IMR-90 (cell line): ENCODE results near the gene SHC1. TPM values are rescaled to one million over a fixed set of nuclear protein-coding genes. Genes with fewer than 3 reads are reported as not detected.

Experiments
- ATAC-seq: fragments of 200-7000 bp; cut with Tn5 transposase; 2 replicates; pipeline ENCODE4 v1.9.1; 2020; ENCODE audit warnings: low read depth, mild to moderate bottlenecking, moderate library complexity
- BruUV-seq: library from RNA; stranded (reverse); fragments of 400-500 nt; replicated peaks from 2 replicates; lab custom pipeline; 2021; lab: Mats Ljungman, UMichigan
- CTCF ChIA-PET: fragments of 300-600 bp; formaldehyde crosslinking; extraction: SDS; loops from one replicate; lab custom pipeline; 2021; ENCODE audit warnings: antibody characterized with exemption; lab: Yijun Ruan, JAX
- POLR2A ChIA-PET: fragments of 300-600 bp; sonication (Branson Sonifier 250); formaldehyde crosslinking; loops from one replicate; lab custom pipeline; 2022; ENCODE audit warnings: antibody characterized with exemption; ENCODE audit not compliant: unreplicated experiment; lab: Charles Lee
- DNase-seq: peaks from one replicate; pipeline ENCODE4 v3.0.0; 2013
- H2AFZ ChIP-seq: replicated peaks from 2 replicates; pipeline ENCODE3; 2013; ENCODE audit warnings: low read length, mild to moderate bottlenecking; ENCODE audit not compliant: poor library complexity
- H2AK5ac ChIP-seq: 2 replicates; pipeline ENCODE4 v1.6.1; 2013; ENCODE audit warnings: low read depth, low read length, inconsistent platforms
- H2AK9ac ChIP-seq: replicated peaks from 2 replicates; pipeline ENCODE3; 2013; ENCODE audit warnings: mild to moderate bottlenecking, low read depth, low read length, moderate library complexity; ENCODE audit not compliant: poor library complexity
- H2BK120ac ChIP-seq: 2 replicates; pipeline ENCODE4 v1.6.1; 2013; ENCODE audit warnings: low read depth, low read length, inconsistent platforms
- H2BK15ac ChIP-seq: 3 replicates; pipeline ENCODE4 v1.6.1; 2013; ENCODE audit warnings: low read depth, low read length, inconsistent platforms
- H2BK20ac ChIP-seq: 2 replicates; pipeline ENCODE4 v1.6.1; 2013; ENCODE audit warnings: low read depth, mild to moderate bottlenecking, inconsistent platforms, low read length, moderate library complexity
- H2BK5ac ChIP-seq: 2 replicates; pipeline ENCODE4 v1.6.1; 2013; ENCODE audit warnings: mild to moderate bottlenecking, low read depth, low read length, inconsistent platforms; ENCODE audit not compliant: poor library complexity, severe bottlenecking
- H3K14ac ChIP-seq: replicated peaks from 2 replicates; pipeline ENCODE4 v1.6.1; 2013; ENCODE audit warnings: low read depth, low read length, inconsistent platforms
- H3K18ac ChIP-seq: 2 replicates; pipeline ENCODE4 v1.6.1; 2013; ENCODE audit warnings: low read depth, low read length, control low read depth
- H3K23ac ChIP-seq: 2 replicates; pipeline ENCODE4 v1.6.1; 2013; ENCODE audit warnings: low read depth, low read length, inconsistent platforms
- H3K27ac ChIP-seq: 2 replicates; pipeline ENCODE4 v1.5.1; 2013; ENCODE audit warnings: mild to moderate bottlenecking, control low read depth, low read length; ENCODE audit not compliant: insufficient read depth
- H3K27me3 ChIP-seq: 2 replicates; pipeline ENCODE4 v1.6.1; 2013; ENCODE audit warnings: low read length; ENCODE audit not compliant: control insufficient read depth, insufficient read depth
- H3K36me3 ChIP-seq: 2 replicates; pipeline ENCODE4 v1.6.1; 2013; ENCODE audit warnings: low read length, mixed read lengths; ENCODE audit not compliant: control insufficient read depth, insufficient read depth
- H3K4ac ChIP-seq: 2 replicates; pipeline ENCODE4 v1.6.1; 2013; ENCODE audit warnings: low read depth, low read length, inconsistent platforms
- H3K4me1 ChIP-seq: 2 replicates; pipeline ENCODE4 v1.6.1; 2013; ENCODE audit warnings: low read length, mixed read lengths; ENCODE audit not compliant: control insufficient read depth, insufficient read depth
- H3K4me2 ChIP-seq: 2 replicates; pipeline ENCODE4 v1.6.1; 2013; ENCODE audit warnings: low read depth, mild to moderate bottlenecking, control low read depth, low read length, moderate library complexity
- H3K4me3 ChIP-seq: 2 replicates; pipeline ENCODE4 v1.5.1; 2013; ENCODE audit warnings: low read depth, mild to moderate bottlenecking, control low read depth, low read length, moderate library complexity; ENCODE audit not compliant: insufficient read depth
- H3K56ac ChIP-seq: 2 replicates; pipeline ENCODE4 v1.6.1; 2013; ENCODE audit warnings: low read length, inconsistent platforms; ENCODE audit not compliant: insufficient read depth; ENCODE audit errors: extremely low read depth
- H3K79me1 ChIP-seq, 2 experiments: 2 replicates each; pipeline ENCODE4 v1.6.1; 2013; ENCODE audit warnings: low read length in 2 of 2, inconsistent platforms in 1 of 2, low read depth in 1 of 2
- H3K9ac ChIP-seq: 2 replicates; pipeline ENCODE4 v1.6.1; 2013; ENCODE audit warnings: low read depth, low read length, control low read depth
- H3K9me1 ChIP-seq: 2 replicates; pipeline ENCODE4 v1.6.1; 2013; ENCODE audit warnings: low read length, inconsistent platforms; ENCODE audit not compliant: insufficient read depth
- H3K9me3 ChIP-seq: 2 replicates; pipeline ENCODE4 v1.6.1; 2013; ENCODE audit warnings: low read length; ENCODE audit not compliant: control insufficient read depth, insufficient read depth
- H4K20me1 ChIP-seq: 2 replicates; pipeline ENCODE4 v1.6.1; 2013; ENCODE audit warnings: low read length, inconsistent platforms; ENCODE audit not compliant: insufficient read depth
- H4K5ac ChIP-seq: 2 replicates; pipeline ENCODE4 v1.6.1; 2013; ENCODE audit warnings: mild to moderate bottlenecking, low read depth, low read length, control low read depth
- H4K8ac ChIP-seq, 2 experiments: 2 replicates each; pipeline ENCODE4 v1.6.1; 2013; ENCODE audit warnings: low read depth in 2 of 2, low read length in 2 of 2, control low read depth in 1 of 2, inconsistent platforms in 1 of 2
- H4K91ac ChIP-seq: 2 replicates; pipeline ENCODE4 v1.6.1; 2013; ENCODE audit warnings: low read depth, low read length, inconsistent platforms; ENCODE audit not compliant: insufficient read depth
- BHLHE40 ChIP-seq: fragments of 150-350 bp; IDR thresholded peaks from 2 replicates; pipeline ENCODE4 v1.6.1; 2016; ENCODE audit warnings: mild to moderate bottlenecking, low read depth, low read length
- CEBPB ChIP-seq: IDR thresholded peaks from 2 replicates; pipeline ENCODE4 v1.6.1; 2012; ENCODE audit warnings: low read depth, low read length, improper control_type of control experiment
- CTCF ChIP-seq: conservative IDR thresholded peaks from 2 replicates; pipeline ENCODE4 v1.5.1; 2012; ENCODE audit warnings: mild to moderate bottlenecking, low read depth, low read length, improper control_type of control experiment
- ELK1 ChIP-seq: fragments of 150-350 bp; IDR thresholded peaks from 2 replicates; pipeline ENCODE4 v1.6.1; 2016; ENCODE audit warnings: low read depth, mild to moderate bottlenecking, low read length, moderate library complexity, borderline replicate concordance
- MAFK ChIP-seq: IDR thresholded peaks from 2 replicates; pipeline ENCODE4 v1.6.1; 2012; ENCODE audit warnings: low read depth, low read length, improper control_type of control experiment
- MAZ ChIP-seq: IDR thresholded peaks from 2 replicates; pipeline ENCODE4 v1.6.1; 2012; ENCODE audit warnings: low read depth, mild to moderate bottlenecking, low read length, improper control_type of control experiment, moderate library complexity, borderline replicate concordance
- NFE2L2 ChIP-seq: fragments of 150-350 bp; IDR thresholded peaks from 2 replicates; pipeline ENCODE4 v1.6.1; 2016; ENCODE audit warnings: low read depth, mild to moderate bottlenecking, low read length
- RFX5 ChIP-seq: IDR thresholded peaks from 2 replicates; pipeline ENCODE4 v1.8.0; 2012; ENCODE audit warnings: low read depth, mild to moderate bottlenecking, low read length, moderate library complexity
- SMC3 ChIP-seq: fragments of 150-350 bp; IDR thresholded peaks from 2 replicates; pipeline ENCODE4 v1.6.1; 2016; ENCODE audit warnings: low read depth, mild to moderate bottlenecking, antibody characterized with exemption, low read length, moderate library complexity
- USF2 ChIP-seq: fragments of 150-350 bp; IDR thresholded peaks from 2 replicates; pipeline ENCODE4 v1.6.1; 2017; ENCODE audit warnings: mild to moderate bottlenecking, antibody characterized with exemption, low read length, low read depth
- WGBS, 2 experiments: methylation state at CpG; one replicate each; pipeline versions ENCODE4 v1.1.5 to v1.1.7; 2013; ENCODE audit warnings: missing lambda C conversion rate in 2 of 2; ENCODE audit not compliant: insufficient read length in 1 of 2; ENCODE audit errors: extremely low coverage in 2 of 2; 5-methylcytosine and 5-hydroxymethylcytosine counted together
- dilution Hi-C: fragments of 300-500 bp; cut with HindIII; formaldehyde crosslinking; loops from one replicate; pipeline ENCODE4 v1.14.3; 2018; ENCODE audit warnings: low sequenced_read_pairs; ENCODE audit not compliant: unreplicated experiment
- in situ Hi-C: fragments of 300-500 bp; cut with MboI; formaldehyde crosslinking; loops from 3 replicates; pipeline ENCODE4 v1.14.3; 2019; ENCODE audit warnings: low sequenced_read_pairs, inconsistent platforms, mixed read lengths
- intact Hi-C: fragments of 100-400 bp; cut with micrococcal nuclease; formaldehyde crosslinking; loops from 2 replicates; pipeline ENCODE4 v1.10.0; 2022
- polyA plus RNA-seq, 3 experiments: library from polyadenylated mRNA; depleted of rRNA; stranded (reverse); fragments of >200 nt; gene quantifications; 2 replicates each; pipeline ENCODE4 v1.2.3, GENCODE V29; 2012; ENCODE audit warnings: low replicate concordance in 1 of 3
- total RNA-seq: library from RNA; depleted of rRNA; stranded (reverse); fragments of >200 nt; gene quantifications from 2 replicates; pipeline ENCODE4 v1.2.3, GENCODE V29; 2012

Gene SHC1
- total and polyA plus RNA-seq, 2 of the 4 experiments (the other 2 are of a cell fraction): 352 to 355 TPM

- Histone ChIP-seq H3K9me3 (no peaks in the 10 kb centered on the region), H3K4me3 (no peak overlapping the region), H4K20me1 (peaks cover 12% of the 10 kb centered on the region; the same call in 1 of the 2 replicates), H3K4me1 (peaks cover 4% of the 10 kb centered on the region; the same call in 1 of the 2 replicates), H2AK9ac (no peak overlapping the region), H2BK120ac (no peak overlapping the region), H2BK5ac (no peak overlapping the region), H3K56ac (no peak overlapping the region), H2AFZ (peak overlapping the region; percentile 63), H2BK20ac (no peak overlapping the region), H3K9ac (no peak overlapping the region), H3K79me1 (peaks cover 18 to 53% of the 10 kb centered on the region in 2 experiments), H4K91ac (no peak overlapping the region), H2AK5ac (no peak overlapping the region), H3K4ac (no peak overlapping the region), H3K27me3 (no peaks in the 10 kb centered on the region), H3K4me2 (no peak overlapping the region), H3K9me1 (peaks cover 10% of the 10 kb centered on the region), H3K14ac (no peak overlapping the region), H4K8ac (no peak overlapping the region), H4K5ac (no peak overlapping the region), H3K23ac (no peak overlapping the region), H3K18ac (no peak overlapping the region), H3K27ac (no peak overlapping the region), H3K36me3 (peaks cover 28% of the 10 kb centered on the region), H2BK15ac (no peak overlapping the region)
- DNase-seq (no peak), ATAC-seq (no peak)
- no peak for TF ChIP-seq MAZ
- TF ChIP-seq CTCF: no peak
- TF ChIP-seq RFX5: no peak
- TF ChIP-seq ELK1: no peak
- no peak for TF ChIP-seq USF2
- TF ChIP-seq SMC3: no peak
- no peak for TF ChIP-seq BHLHE40
- TF ChIP-seq CEBPB: no peak
- TF ChIP-seq MAFK: no peak
- TF ChIP-seq NFE2L2: no peak
- WGBS, 2 experiments: no CpG with 5 or more reads among the region's 3 CpGs
- in situ Hi-C loops: no loop called here
- dilution Hi-C loops: no loop called here
- CTCF ChIA-PET: no interaction called here
- POLR2A ChIA-PET: no interaction called here
- intact Hi-C loops: no loop called here
- BruUV-seq: no TSS peak
Measured at GRCh38 chr1:154989195-154989860, 18.8 kb upstream of the SHC1 start.
